GM12878 (cell line): ENCODE data around the gene KIF17. TPM values are rescaled to one million over a fixed set of nuclear protein-coding genes. Genes with fewer than 3 reads are reported as not detected.
A peak's percentile ranks its signal among the peaks of the same experiment; 100 is the strongest.

ENCODE experiments used
- CEBPB ChIP-seq, 2 experiments: fragments of 150-350 bp in 1 of 2; IDR thresholded peaks; 2 replicates each; pipeline ENCODE4 v1.6.1; 2012 to 2014; ENCODE audit warnings: low read depth in 2 of 2, low read length in 2 of 2, borderline replicate concordance in 1 of 2, inconsistent platforms in 1 of 2
- CTCF ChIP-seq, 3 experiments: IDR thresholded peaks in 2 of 3; conservative IDR thresholded peaks in 1 of 3; 2 replicates each; pipeline ENCODE4 v1.5.1; 2011; ENCODE audit warnings: low read depth in 3 of 3, low read length in 3 of 3, mild to moderate bottlenecking in 3 of 3, control low read depth in 2 of 3, moderate library complexity in 2 of 3, inconsistent platforms in 1 of 3, mixed read lengths in 1 of 3; ENCODE audit not compliant: control insufficient read depth in 2 of 3, insufficient read depth in 1 of 3; ENCODE audit errors: extremely low read depth in 1 of 3
- GATAD2B ChIP-seq: fragments of 450-650 bp; conservative IDR thresholded peaks from 2 replicates; pipeline ENCODE4 v1.6.1; 2017; ENCODE audit warnings: low read depth, mild to moderate bottlenecking, moderate library complexity
- KLF5 ChIP-seq: fragments of 450-650 bp; IDR thresholded peaks from 2 replicates; pipeline ENCODE4 v1.6.1; 2014; ENCODE audit warnings: mild to moderate bottlenecking; ENCODE audit not compliant: partially characterized antibody
- MAX ChIP-seq: IDR thresholded peaks from 2 replicates; pipeline ENCODE4 v1.6.1; 2012; ENCODE audit warnings: low read depth, low read length, improper control_type of control experiment
- PAX5 ChIP-seq: IDR thresholded peaks from 2 replicates; pipeline ENCODE4 v1.6.1; 2011; ENCODE audit warnings: low read depth, low read length, borderline replicate concordance
- RAD21 ChIP-seq: IDR thresholded peaks from 2 replicates; pipeline ENCODE4 v1.6.1; 2011; ENCODE audit warnings: mild to moderate bottlenecking, low read depth, low read length, moderate library complexity; ENCODE audit not compliant: insufficient read depth
- SP1 ChIP-seq: IDR thresholded peaks from one replicate; pipeline ENCODE4 v1.6.1; 2011; ENCODE audit warnings: low read depth, low read length
- SPI1 ChIP-seq: IDR thresholded peaks from 2 replicates; pipeline ENCODE4 v1.6.1; 2011; ENCODE audit warnings: low read depth, mild to moderate bottlenecking, low read length, moderate library complexity, borderline replicate concordance; ENCODE audit not compliant: insufficient read depth
- ZBTB40 ChIP-seq: fragments of 450-650 bp; IDR thresholded peaks from 2 replicates; pipeline ENCODE4 v1.6.1; 2016; ENCODE audit warnings: mild to moderate bottlenecking, moderate library complexity, borderline replicate concordance
- ZNF592 ChIP-seq: fragments of 450-650 bp; IDR thresholded peaks from 2 replicates; pipeline ENCODE4 v1.6.1; 2017; ENCODE audit warnings: mild to moderate bottlenecking, moderate library complexity
- ZNF687 ChIP-seq: fragments of 450-650 bp; IDR thresholded peaks from 2 replicates; pipeline ENCODE4 v1.6.1; 2017; ENCODE audit warnings: mild to moderate bottlenecking, moderate library complexity
- polyA plus RNA-seq, 11 experiments: library from polyadenylated mRNA; depleted of rRNA in 4 of 11; unstranded in 6 of 11; stranded (reverse) in 5 of 11; fragments of >200 nt; fragmentation: Nextera tagmentation in 4 of 11; fragmentation: Illumina TruSeq in 1 of 11; extraction: Ambion mirVana in 4 of 11; extraction: Trizol in 1 of 11; gene quantifications; 1 replicate in 1 of 11; 2 replicates in 10 of 11; pipeline versions ENCODE4 v1.2.1 to v1.2.3, GENCODE V29; 2011 to 2016; ENCODE audit warnings: inconsistent platforms in 2 of 11, missing spikeins in 2 of 11, low read depth in 1 of 11
- total RNA-seq, 4 experiments: library from RNA; depleted of rRNA in 3 of 4; stranded (reverse); fragments of >200 nt in 3 of 4; fragmentation: Illumina TruSeq in 1 of 4; extraction: Trizol in 1 of 4; gene quantifications; 2 replicates each; pipeline versions ENCODE4 v1.2.1 to v1.2.3, GENCODE V29; 2013 to 2021

The KIF17 gene
- total and polyA plus RNA-seq, 10 of the 15 experiments (the other 5 are each of a cell fraction or from before 2014, with no cell fraction given) = 0.01 to 0.10 (median 0.03) TPM; not detected in 7

GRCh38 chr1:20732588-20733359 lies 15.0 kb upstream of the KIF17 start, which contains the start of gene SH2D5 (continued):
- TF ChIP-seq ZNF687 = peak; percentile 79
- 0 out of 2 replicates have a peak, but pooled peaks have one; percentile 22 for TF ChIP-seq PAX5
- no peak for TF ChIP-seq CEBPB (IDR thresholded peaks at IDR 0.05; ENCODE audit: borderline replicate concordance in 1 of 2, low read depth in 2 of 2, low read length in 2 of 2)
- TF ChIP-seq RAD21 = peak; percentile 11; the same call in 1 of the 2 replicates
- TF ChIP-seq SP1 = no peak
- no peak for TF ChIP-seq ZNF592
- TF ChIP-seq KLF5 = no peak
- TF ChIP-seq ZBTB40 = 0 out of 2 replicates have a peak, but pooled peaks have one; percentile 32
- TF ChIP-seq GATAD2B = no peak
- TF ChIP-seq MAX = peak; percentile 92; the same call in 1 of the 2 replicates
- peak; percentile 36 to 46 (median 44); a peak in 5 of 6 replicates for TF ChIP-seq CTCF (IDR thresholded peaks at IDR 0.05 in 2 of 3, conservative IDR thresholded peaks at IDR 0.05 in 1 of 3; ENCODE audit: control insufficient read depth in 2 of 3, extremely low read depth in 1 of 3, insufficient read depth in 1 of 3, low read depth in 3 of 3, low read length in 3 of 3)
- peak; percentile 12; the same call in 1 of the 2 replicates for TF ChIP-seq SPI1
